Activated B cell treated with CpG ODN at 0.5 μM for 24 hours (primary cell): Measurements from ENCODE around the gene GCSAM. TPM values are rescaled to one million over a fixed set of nuclear protein-coding genes. Genes with fewer than 3 reads are reported as not detected.
A peak's percentile ranks its signal among the peaks of the same experiment; 100 is the strongest.

Experiments used
- ATAC-seq: fragments of 200-7000 bp; cut with Tn5 transposase; one replicate; pipeline ENCODE4 v1.10.0; 2021; ENCODE audit warnings: low read depth, mild to moderate bottlenecking, moderate library complexity
- CTCF ChIA-PET: fragments of 350-600 bp; sonication (Branson Sonifier 250); formaldehyde crosslinking; loops from one replicate; lab custom pipeline; 2021; ENCODE audit warnings: antibody characterized with exemption; lab: Charles Lee
- POLR2A ChIA-PET: fragments of 350-600 bp; sonication (Branson Sonifier 250); formaldehyde crosslinking; loops from one replicate; lab custom pipeline; 2021; ENCODE audit warnings: antibody characterized with exemption; lab: Charles Lee
- DNase-seq: peaks from one replicate; pipeline ENCODE4 v3.0.0; 2022
- H3K27ac Mint-ChIP-seq: one replicate; pipeline ENCODE4 v1.8.0; 2020; ENCODE audit warnings: mixed read lengths
- H3K27me3 Mint-ChIP-seq: one replicate; pipeline ENCODE4 v1.8.0; 2021; ENCODE audit warnings: mixed read lengths
- H3K36me3 Mint-ChIP-seq: one replicate; pipeline ENCODE4 v1.8.0; 2021; ENCODE audit warnings: low read depth, mixed read lengths
- H3K4me1 Mint-ChIP-seq: one replicate; pipeline ENCODE4 v1.8.0; 2021; ENCODE audit warnings: mixed read lengths
- H3K4me3 Mint-ChIP-seq: one replicate; pipeline ENCODE4 v1.8.0; 2020; ENCODE audit warnings: mild to moderate bottlenecking, mixed read lengths
- H3K9me3 Mint-ChIP-seq: one replicate; pipeline ENCODE4 v1.8.0; 2020; ENCODE audit warnings: mixed read lengths
- intact Hi-C: fragments of 100-400 bp; cut with micrococcal nuclease; formaldehyde crosslinking; loops from one replicate; pipeline ENCODE4 v1.15.1; 2024
- total RNA-seq: library from RNA; stranded (reverse); gene quantifications from 2 replicates; pipeline ENCODE4 v1.2.3, GENCODE V29; 2022
- TF ChIP-seq, protein P1 (sequence below): fragments of 200-600 bp; IDR thresholded peaks from one replicate; pipeline ENCODE4 v1.8.0; 2022; ENCODE audit warnings: antibody characterized with exemption, mild to moderate bottlenecking

The GCSAM gene
- total RNA-seq, 1 donor from 2014 or later, result 17.3 TPM

DNA sequence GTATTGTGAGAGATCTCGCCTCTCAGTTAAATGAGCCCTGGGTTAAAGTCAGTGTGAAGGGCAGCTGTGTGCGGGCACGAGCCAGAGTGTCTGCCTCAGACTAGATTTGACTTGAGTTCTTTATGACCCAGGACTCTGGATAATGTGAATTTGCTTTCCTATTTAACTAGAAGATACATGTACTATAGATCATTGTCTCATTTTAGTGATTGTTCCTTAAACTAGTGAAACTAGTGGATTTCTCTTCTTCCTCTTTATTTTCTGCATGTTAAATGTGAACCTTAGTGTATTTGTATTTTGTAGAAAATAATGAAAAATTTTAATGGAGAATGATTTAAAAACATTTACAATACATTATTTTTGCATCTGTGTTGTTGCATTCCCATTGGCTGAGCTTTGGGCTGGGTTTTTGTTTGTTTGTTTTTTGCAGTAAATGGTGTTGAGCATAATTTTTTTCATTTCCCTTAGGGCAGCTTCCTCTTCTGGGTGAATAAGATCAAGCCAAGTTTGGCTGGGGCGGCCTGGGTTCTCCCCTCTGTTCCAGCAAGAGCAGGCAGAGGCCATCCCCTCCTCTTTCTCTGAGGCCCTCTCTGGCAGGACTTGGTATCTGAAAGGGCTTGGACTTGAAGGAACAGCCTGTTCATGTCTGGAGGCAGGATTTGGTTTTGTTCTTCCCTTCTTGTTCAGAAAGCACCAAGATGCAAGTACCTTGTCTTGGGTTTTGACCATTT lies 15.0 kb downstream of the GCSAM start:
- H3K9me3 Mint-ChIP-seq, result no peaks in the 10 kb centered on the region
- peaks cover 5% of the 10 kb centered on the region for H3K36me3 Mint-ChIP-seq
- H3K4me1 Mint-ChIP-seq, result peaks cover 99% of the 10 kb centered on the region
- ChIA-PET POLR2A (interaction anchor here (1.4 to 3.5 kb wide), 5 partner anchors 11 to 381 kb away, joined by 4 to 27 read pairs (median 13); partner anchors contain the start of genes BTLA and GCSAM), CTCF (interaction anchor here (0.9 to 1.0 kb wide), 2 partner anchors 13 to 15 kb away, joined by 3 read pairs; partner anchors contain the start of gene GCSAM)
- intact Hi-C loops, result loop anchor here (10.0 kb wide), 1 partner anchor 877 kb away; the partner anchor contains the start of gene GTPBP8
- peak overlapping the region; percentile 15 for H3K4me3 Mint-ChIP-seq
- DNase-seq (no peak), ATAC-seq (peak; percentile 64)
- no peaks in the 10 kb centered on the region for H3K27me3 Mint-ChIP-seq
- H3K27ac Mint-ChIP-seq, result peak overlapping the region; percentile 87
- TF ChIP-seq, protein P1, sequence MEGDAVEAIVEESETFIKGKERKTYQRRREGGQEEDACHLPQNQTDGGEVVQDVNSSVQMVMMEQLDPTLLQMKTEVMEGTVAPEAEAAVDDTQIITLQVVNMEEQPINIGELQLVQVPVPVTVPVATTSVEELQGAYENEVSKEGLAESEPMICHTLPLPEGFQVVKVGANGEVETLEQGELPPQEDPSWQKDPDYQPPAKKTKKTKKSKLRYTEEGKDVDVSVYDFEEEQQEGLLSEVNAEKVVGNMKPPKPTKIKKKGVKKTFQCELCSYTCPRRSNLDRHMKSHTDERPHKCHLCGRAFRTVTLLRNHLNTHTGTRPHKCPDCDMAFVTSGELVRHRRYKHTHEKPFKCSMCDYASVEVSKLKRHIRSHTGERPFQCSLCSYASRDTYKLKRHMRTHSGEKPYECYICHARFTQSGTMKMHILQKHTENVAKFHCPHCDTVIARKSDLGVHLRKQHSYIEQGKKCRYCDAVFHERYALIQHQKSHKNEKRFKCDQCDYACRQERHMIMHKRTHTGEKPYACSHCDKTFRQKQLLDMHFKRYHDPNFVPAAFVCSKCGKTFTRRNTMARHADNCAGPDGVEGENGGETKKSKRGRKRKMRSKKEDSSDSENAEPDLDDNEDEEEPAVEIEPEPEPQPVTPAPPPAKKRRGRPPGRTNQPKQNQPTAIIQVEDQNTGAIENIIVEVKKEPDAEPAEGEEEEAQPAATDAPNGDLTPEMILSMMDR, result no peak

GRCh38 chr3:112117415-112117814 lies 15.6 kb downstream of the GCSAM start:
- ChIA-PET CTCF (interaction anchor here (0.9 to 1.3 kb wide), 3 partner anchors 14 to 19 kb away, joined by 3 read pairs; partner anchors contain the start of gene GCSAM), POLR2A (interaction anchor here (0.7 to 3.5 kb wide), 6 partner anchors 11 to 381 kb away, joined by 4 to 27 read pairs (median 10); partner anchors contain the start of genes BTLA and GCSAM)
- Mint-ChIP-seq H3K27ac (peak overlapping the region; percentile 87), H3K36me3 (no peaks in the 10 kb centered on the region), H3K4me3 (peak overlapping the region; percentile 15), H3K4me1 (peaks cover 99% of the 10 kb centered on the region), H3K9me3 (no peaks in the 10 kb centered on the region), H3K27me3 (no peaks in the 10 kb centered on the region)
- TF ChIP-seq, protein P1, result no peak
- intact Hi-C loops, result loop anchor here (10.0 kb wide), 1 partner anchor 877 kb away; the partner anchor contains the start of gene GTPBP8
- no peak for ATAC-seq
- no peak for DNase-seq

GRCh38 chr3:112116748-112117186 lies 16.3 kb downstream of the GCSAM start:
- intact Hi-C loops, result loop anchor here (10.0 kb wide), 1 partner anchor 878 kb away; the partner anchor contains the start of gene GTPBP8
- TF ChIP-seq, protein P1, result no peak
- POLR2A ChIA-PET, result interaction anchor here (0.7 to 3.5 kb wide), 4 partner anchors 12 to 382 kb away, joined by 4 to 27 read pairs (median 15); partner anchors contain the start of genes BTLA and GCSAM
- H3K9me3 Mint-ChIP-seq, result no peaks in the 10 kb centered on the region
- H3K4me3 Mint-ChIP-seq, result peak overlapping the region; percentile 66
- CTCF ChIA-PET, result interaction anchor here (1.3 kb wide), 1 partner anchor 20 kb away, joined by 3 read pairs; no protein-coding TSS in a partner anchor
- ATAC-seq (no peak), DNase-seq (no peak)
- H3K36me3 Mint-ChIP-seq, result no peaks in the 10 kb centered on the region
- no peak overlapping the region for H3K27ac Mint-ChIP-seq
- peaks cover 100% of the 10 kb centered on the region for H3K4me1 Mint-ChIP-seq
- H3K27me3 Mint-ChIP-seq, result no peaks in the 10 kb centered on the region

DNA sequence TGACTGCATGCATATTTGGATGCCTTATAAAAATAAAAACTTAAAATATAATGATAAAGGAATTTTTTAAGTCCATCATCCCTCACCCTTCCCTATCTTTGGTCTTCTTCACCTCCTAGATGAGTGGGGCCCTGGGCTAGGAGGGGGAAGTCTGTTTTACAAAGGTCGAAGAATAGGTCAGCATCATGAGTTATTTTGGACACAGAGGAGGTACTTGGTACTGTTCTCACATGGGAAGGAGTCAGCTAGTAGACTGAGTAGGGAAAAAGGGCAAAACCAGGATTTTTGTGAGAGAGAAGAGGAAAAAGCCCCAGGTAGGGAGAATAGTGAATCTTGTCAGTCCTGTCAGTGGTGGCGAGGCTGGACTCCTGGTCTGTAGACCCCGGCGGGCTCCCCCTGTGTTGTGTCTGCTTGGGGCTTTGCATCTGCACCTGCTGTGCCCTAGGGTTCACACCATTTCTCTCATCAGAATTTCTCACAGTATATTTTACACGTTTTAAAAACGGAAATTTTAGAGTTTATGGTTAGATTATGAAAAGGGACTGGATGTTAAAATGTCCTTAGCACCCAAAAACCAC lies 17.2 kb downstream of the GCSAM start:
- peaks cover 93% of the 10 kb centered on the region for H3K4me1 Mint-ChIP-seq
- POLR2A ChIA-PET, result interaction anchor here (1.1 to 3.5 kb wide), 9 partner anchors 10 to 383 kb away, joined by 5 to 30 read pairs (median 13); partner anchors contain the start of gene GCSAM

More for the DNA sequence above, 17.2 kb downstream of the GCSAM start:
- no peak overlapping the region for H3K4me3 Mint-ChIP-seq
- H3K27ac Mint-ChIP-seq, result peak overlapping the region; percentile 85
- no peaks in the 10 kb centered on the region for H3K9me3 Mint-ChIP-seq
- DNase-seq (no peak), ATAC-seq (no peak)
- CTCF ChIA-PET, result interaction anchor here (1.1 to 1.3 kb wide), 2 partner anchors 17 to 21 kb away, joined by 3 to 5 read pairs; partner anchors contain the start of gene GCSAM
- H3K36me3 Mint-ChIP-seq, result no peaks in the 10 kb centered on the region
- no peaks in the 10 kb centered on the region for H3K27me3 Mint-ChIP-seq
- TF ChIP-seq, protein P1, result no peak
- intact Hi-C loops, result loop anchor here (1.0 to 10.0 kb wide), 2 partner anchors 13 to 879 kb away; partner anchors contain the start of gene GTPBP8
